Measurements from ENCODE around the gene KCNN2.

DNA sequence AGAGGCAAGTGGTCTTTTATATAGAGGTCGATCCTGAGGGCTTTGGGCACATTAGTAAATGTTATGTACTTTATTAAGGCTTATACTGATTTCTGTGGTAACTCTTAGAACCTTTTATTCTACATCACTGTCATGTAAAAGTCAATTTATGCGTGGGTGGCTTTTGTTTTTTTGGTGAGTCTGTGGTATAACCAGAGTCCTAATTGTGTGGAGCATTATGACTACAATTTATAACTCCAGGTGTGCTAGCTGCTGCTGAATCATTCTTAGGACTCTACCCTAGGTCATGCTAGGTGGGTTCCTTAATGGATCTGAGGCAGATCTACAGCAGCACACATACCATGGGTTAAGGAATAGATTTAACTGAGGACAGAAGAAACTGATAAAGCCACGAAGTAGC lies 33.9 kb upstream of the KCNN2 start:
- TF ChIP-seq POLR2A (IDR thresholded peaks at IDR 0.05): no peak
- TF ChIP-seq, protein P1, sequence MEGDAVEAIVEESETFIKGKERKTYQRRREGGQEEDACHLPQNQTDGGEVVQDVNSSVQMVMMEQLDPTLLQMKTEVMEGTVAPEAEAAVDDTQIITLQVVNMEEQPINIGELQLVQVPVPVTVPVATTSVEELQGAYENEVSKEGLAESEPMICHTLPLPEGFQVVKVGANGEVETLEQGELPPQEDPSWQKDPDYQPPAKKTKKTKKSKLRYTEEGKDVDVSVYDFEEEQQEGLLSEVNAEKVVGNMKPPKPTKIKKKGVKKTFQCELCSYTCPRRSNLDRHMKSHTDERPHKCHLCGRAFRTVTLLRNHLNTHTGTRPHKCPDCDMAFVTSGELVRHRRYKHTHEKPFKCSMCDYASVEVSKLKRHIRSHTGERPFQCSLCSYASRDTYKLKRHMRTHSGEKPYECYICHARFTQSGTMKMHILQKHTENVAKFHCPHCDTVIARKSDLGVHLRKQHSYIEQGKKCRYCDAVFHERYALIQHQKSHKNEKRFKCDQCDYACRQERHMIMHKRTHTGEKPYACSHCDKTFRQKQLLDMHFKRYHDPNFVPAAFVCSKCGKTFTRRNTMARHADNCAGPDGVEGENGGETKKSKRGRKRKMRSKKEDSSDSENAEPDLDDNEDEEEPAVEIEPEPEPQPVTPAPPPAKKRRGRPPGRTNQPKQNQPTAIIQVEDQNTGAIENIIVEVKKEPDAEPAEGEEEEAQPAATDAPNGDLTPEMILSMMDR (IDR thresholded peaks at IDR 0.05): no peak
